Measurements from ENCODE around the gene SLC2A4RG. TPM values are rescaled to one million over a fixed set of nuclear protein-coding genes. Genes with fewer than 3 reads are reported as not detected.

The SLC2A4RG gene
- total and polyA plus RNA-seq, 2 of the 13 experiments (the other 11 are each of a cell fraction or from before 2014, with no cell fraction given) = 91.4 to 95.9 TPM

- 0 out of 2 replicates have a peak, but pooled peaks have one; percentile 5 for TF ChIP-seq ZNF574 (CRISPR knock-in tag; IDR thresholded peaks at IDR 0.05)
- TF ChIP-seq ZNF740 (CRISPR knock-in tag; IDR thresholded peaks at IDR 0.05) = peak; percentile 73; the same call in 1 of the 2 replicates
- TF ChIP-seq ZNF720 (CRISPR knock-in tag; IDR thresholded peaks at IDR 0.05) = no peak
These were observed 38.1 kb upstream of the SLC2A4RG start (continued) for GRCh38 chr20:63701329-63702035.

- Histone ChIP-seq H2AFZ (ENCODE audit: low read length) (no peak overlapping the region), H3K4me2 (ENCODE audit: low read depth, low read length) (no peak overlapping the region), H3K4me3 (replicated peaks in 1 of 3; ENCODE audit: insufficient read depth in 1 of 3, low read depth in 2 of 3, low read length in 3 of 3) (no peak overlapping the region), H3K27me3 (ENCODE audit: control insufficient read depth in 1 of 2, insufficient read depth in 2 of 2, low read length in 2 of 2) (no peaks in the 10 kb centered on the region; a peak in 1 of 5 replicates), H3K79me2 (ENCODE audit: insufficient read depth, low read length) (peaks cover 18% of the 10 kb centered on the region), H3K9ac (ENCODE audit: insufficient read depth, low read depth, low read length) (no peak overlapping the region), H3K4me1 (ENCODE audit: insufficient read depth, low read length) (peaks cover 19% of the 10 kb centered on the region), H3K36me3 (replicated peaks in 1 of 2; ENCODE audit: control insufficient read depth in 1 of 2, insufficient read depth in 2 of 2, low read length in 2 of 2) (peaks cover 17 to 32% of the 10 kb centered on the region in 2 experiments), H4K20me1 (ENCODE audit: insufficient read depth, low read length) (peaks cover 12% of the 10 kb centered on the region; the same call in 1 of the 2 replicates), H3K9me3 (ENCODE audit: low read length) (no peaks in the 10 kb centered on the region), H3K27ac (ENCODE audit: extremely low read length, insufficient read depth, low read length) (no peak overlapping the region)
- POLR2A ChIA-PET = interaction anchor here (0.8 to 12.4 kb wide), 4 partner anchors 34 to 164 kb away, joined by 4 to 190 read pairs (median 8); partner anchors contain the start of genes LIME1, SLC2A4RG and TPD52L2
- ATAC-seq = no peak
- in situ Hi-C loops (cut with HindIII; ENCODE audit: extremely low pct_ligation_motif_present, low pct_unique_long_range_greater_than_20kb) (loop anchor here (10.0 kb wide), 1 partner anchor 83 kb away; no protein-coding TSS in a partner anchor), intact Hi-C loops (cut with micrococcal nuclease; ENCODE audit: unreplicated experiment) (no loop called here)
- no peak for FAIRE-seq
- 95% methylated on average over 16 of the region's 16 CpGs for WGBS (ENCODE audit: low lambda C conversion rate)
- DNase-seq (ENCODE audit: low spot score) = no peak
- CTCF ChIA-PET (ENCODE audit: low intra/inter-chr PET ratio, low total read pairs) = no interaction called here
- BruUV-seq (replicated peaks) = no TSS peak
- TF ChIP-seq ZFX (CRISPR knock-in tag; IDR thresholded peaks at IDR 0.05; ENCODE audit: low read depth) (no peak), BORCS8-MEF2B (CRISPR knock-in tag; IDR thresholded peaks at IDR 0.05) (no peak), MYC (CRISPR knock-in tag; IDR thresholded peaks at IDR 0.05; ENCODE audit: borderline replicate concordance) (0 out of 2 replicates have a peak, but pooled peaks have one; percentile 5), NFAT5 (CRISPR knock-in tag; IDR thresholded peaks at IDR 0.05) (no peak), ISL2 (CRISPR knock-in tag; IDR thresholded peaks at IDR 0.05) (no peak), ZNF333 (CRISPR knock-in tag; IDR thresholded peaks at IDR 0.05; ENCODE audit: borderline replicate concordance) (0 out of 2 replicates have a peak, but pooled peaks have one; percentile 31), SRSF9 (IDR thresholded peaks at IDR 0.05; ENCODE audit: borderline replicate concordance, insufficient read depth, low read depth, low read length, poor library complexity, severe bottlenecking) (no peak), KDM2A (CRISPR knock-in tag; IDR thresholded peaks at IDR 0.05; ENCODE audit: borderline replicate concordance, low read depth) (no peak), ZNF746 (CRISPR knock-in tag; IDR thresholded peaks at IDR 0.05) (no peak)
These were observed 37.4 kb upstream of the SLC2A4RG start for GRCh38 chr20:63702036-63702665.

Data from HepG2 (cell line).